GM21576 (cell line): ENCODE measurements around the gene THRB.
"Not testable (repeated sequence)": the region's sequence is repeated elsewhere in the genome, so short reads cannot be mapped to it uniquely, and the experiment has no call there.

Experiments
- ATAC-seq: cut with Tn5 transposase; IDR thresholded peaks from one replicate; pipeline ENCODE4 v1.9.1; 2021; ENCODE audit warnings: mild to moderate bottlenecking, moderate library complexity; ENCODE audit not compliant: unreplicated experiment

Gene THRB

DNA sequence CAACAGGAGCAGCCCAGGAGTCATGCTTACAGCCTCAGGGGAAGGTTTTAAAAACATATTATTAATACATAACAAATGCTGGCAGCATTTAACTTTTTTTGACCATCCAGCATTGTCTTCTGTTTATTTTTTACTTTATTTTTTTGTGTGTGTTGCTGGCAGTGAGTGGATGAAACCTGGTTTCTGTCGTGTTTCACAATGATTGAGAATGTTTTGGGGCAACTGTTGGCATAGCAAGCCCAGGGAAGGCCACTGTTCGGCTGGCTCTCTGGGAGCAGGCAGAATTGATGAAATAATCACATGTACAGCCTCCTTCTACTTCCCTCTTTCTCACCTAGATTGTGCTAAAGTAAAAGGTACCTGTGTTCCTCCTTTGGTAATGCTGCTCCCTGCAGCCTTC, 359.4 kb downstream of the THRB start:
- ATAC-seq, result no peak

DNA sequence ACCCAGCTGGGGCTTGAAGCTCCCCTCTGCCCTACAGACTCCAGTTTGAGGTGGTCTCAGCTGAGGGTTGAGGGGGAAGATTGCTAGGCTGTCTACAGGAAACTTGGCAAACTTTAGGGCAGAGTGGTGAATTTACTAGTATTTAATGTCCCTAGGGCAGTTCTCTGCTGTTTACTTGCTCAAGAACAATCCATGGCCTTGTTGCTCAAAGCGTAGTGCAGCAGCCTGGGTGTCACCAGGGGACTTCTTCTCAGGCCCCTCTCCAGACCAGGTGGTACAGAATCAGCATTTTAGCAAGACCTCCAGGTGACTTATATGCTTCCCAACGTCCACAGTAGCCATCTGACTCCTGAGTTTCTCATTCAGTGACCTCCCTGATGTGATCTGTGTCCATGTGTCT, 360.7 kb downstream of the THRB start:
- no peak for ATAC-seq

DNA sequence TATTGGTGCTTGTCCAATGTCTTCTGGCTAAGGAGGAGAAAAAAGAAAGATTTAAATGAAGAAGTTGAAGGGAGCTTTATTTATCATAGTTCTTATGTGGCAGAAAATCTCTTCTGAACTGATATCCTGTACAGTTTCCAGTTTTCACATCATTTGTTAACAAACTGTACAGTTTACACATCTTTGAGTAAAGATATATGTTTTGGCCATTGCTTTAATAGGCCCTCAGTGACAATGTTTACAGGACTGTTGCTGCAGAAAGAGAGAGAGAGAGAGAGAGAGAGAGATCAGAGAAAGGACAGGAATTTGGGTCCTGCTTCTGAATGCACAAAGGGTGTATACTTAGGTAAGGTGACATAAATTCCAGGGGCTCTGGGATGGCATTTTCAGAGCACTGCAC, 361.2 kb downstream of the THRB start:
- no peak for ATAC-seq

GRCh38 chr3:24129549-24129948, 365.1 kb downstream of the THRB start:
- no peak for ATAC-seq

GRCh38 chr3:24128199-24129005, 366.2 kb downstream of the THRB start:
- ATAC-seq, result no peak

DNA sequence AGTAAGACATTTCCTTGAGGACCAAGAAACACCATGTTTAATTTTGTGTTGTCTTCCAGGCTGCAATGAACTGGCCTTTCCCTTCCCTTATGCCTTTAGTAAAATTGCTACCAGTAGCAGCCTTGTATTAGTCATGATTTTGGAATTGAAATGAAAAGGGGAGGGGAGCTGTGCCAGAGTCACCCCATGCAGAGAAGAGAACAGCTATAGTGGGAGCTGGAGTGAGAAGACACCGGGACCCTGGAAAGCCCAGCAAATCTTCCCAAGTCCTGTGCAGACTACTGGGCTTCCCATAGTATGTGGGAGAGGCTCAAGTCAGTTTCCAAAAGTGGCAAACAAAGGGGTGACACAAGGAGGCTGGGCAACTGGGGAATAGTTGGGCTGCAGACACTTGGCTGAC, 371.1 kb downstream of the THRB start:
- no peak for ATAC-seq

GRCh38 chr3:24120434-24120833, 374.2 kb downstream of the THRB start:
- no peak for ATAC-seq

DNA sequence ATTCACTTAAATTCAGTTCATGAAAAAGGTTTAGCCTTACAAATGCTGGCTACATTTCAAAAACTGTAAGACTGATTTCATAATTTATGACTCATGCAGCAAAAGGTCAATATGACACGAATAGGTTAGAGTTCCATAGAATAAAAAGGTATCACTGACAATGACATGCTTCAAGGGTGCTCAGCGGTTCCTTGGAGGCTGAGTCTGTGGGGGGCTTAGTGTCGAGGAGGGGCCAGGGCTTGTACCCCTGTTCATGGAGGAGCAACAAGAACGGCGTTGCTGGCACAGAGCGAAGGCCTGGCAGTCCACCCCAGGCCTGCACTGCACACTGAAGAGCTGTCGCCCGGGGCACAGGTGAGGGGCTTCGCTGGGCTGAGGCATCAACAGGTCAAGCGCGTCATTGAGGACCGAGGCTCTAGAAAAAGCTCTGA, 375.3 kb downstream of the THRB start:
- ATAC-seq, result no peak

- ATAC-seq, result no peak
These were observed 377.1 kb downstream of the THRB start for GRCh38 chr3:24117508-24117907.

DNA sequence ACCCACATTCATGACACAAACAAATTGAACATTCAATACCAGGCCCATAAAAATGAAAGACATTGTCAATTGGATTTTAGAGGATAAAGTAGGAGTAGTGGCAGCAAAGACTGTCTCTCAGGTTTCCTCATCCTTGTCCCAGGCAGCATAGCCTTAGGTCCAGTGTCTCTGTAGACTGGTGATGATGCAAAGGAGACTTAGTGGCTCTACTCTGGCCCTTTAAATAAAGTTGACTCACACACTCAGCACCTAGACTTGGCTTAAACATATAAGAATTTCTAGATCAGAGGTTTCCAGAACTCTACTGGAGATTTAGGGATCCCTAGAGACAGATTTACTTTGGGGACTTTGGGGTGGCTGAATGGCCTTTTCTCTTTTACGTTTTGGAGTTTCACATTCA, 382.9 kb downstream of the THRB start:
- ATAC-seq, result no peak

DNA sequence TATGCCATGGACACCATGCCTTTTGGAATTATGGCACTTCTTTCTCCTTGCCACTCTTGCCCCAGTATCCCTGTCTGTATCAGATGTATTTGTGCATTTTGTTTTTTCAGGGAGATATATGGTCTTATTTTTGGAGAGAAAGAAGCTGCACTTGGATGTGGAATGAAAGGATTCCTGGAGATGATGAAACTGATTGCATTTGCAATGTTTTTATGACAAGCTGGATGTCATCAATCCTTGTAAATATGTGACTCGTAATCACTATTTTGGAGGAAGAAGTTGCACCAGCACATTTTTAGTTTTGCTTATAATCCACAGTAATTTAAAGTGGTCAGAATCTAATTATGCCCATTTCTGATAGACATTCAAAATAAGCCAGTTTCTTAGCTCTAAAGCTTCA, 384.6 kb downstream of the THRB start:
- ATAC-seq, result no peak

DNA sequence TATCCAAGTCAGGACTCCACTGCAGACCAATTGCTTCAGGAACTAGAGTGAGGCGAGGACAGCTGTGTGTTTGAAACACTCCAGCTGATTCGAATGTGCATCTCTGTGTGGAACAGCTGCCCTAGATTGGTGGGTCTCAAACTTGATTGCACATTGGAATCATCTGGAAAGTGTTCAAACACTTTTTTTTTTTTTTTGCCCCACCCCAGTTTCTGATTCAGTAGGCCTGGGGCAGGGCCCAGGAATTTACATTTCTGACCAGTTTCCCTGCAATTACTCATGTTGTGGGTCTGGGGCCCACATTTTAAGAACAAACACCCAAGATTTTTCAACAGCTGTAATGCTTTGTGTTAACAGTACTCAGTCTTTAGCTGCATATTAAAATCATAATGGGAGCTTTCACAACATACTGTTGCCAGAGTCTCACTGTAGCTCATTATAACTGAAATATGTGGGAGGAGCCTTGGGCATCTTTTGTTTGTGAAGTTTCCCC, 392.9 kb downstream of the THRB start:
- no peak for ATAC-seq

DNA sequence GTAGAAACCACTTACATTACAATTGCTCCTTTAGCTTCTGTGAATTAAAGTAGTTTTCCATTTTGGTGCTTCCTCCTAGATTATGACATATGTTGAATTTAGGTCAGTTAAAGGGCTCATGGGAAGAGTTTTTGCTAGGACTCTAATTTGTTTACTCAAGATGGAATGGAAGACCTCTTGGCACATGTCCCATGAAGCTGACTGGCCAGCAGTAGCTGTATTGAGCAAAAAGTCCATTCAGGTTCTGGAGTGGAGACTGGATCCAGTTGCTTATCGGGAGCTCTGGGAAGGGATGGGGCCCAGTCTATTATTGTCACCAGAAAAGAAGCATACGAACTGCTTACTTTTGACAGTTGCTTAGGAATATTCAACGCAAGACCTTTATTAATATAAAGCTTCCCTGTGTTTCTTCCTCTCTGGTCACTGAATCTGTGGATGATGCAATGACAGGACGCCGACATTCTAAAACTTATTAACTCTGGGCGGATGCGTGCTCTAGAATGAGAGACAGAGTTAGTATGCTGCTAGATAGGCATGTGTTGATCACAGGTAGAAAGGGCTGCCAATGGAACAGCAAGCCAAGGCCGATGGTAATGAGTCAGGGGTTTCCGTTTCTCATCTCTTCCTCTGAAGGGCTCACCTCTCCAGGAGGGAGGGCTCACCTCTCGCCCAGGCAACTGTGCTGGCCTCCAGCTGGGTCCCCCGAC, 393.8 kb downstream of the THRB start:
- no peak for ATAC-seq

DNA sequence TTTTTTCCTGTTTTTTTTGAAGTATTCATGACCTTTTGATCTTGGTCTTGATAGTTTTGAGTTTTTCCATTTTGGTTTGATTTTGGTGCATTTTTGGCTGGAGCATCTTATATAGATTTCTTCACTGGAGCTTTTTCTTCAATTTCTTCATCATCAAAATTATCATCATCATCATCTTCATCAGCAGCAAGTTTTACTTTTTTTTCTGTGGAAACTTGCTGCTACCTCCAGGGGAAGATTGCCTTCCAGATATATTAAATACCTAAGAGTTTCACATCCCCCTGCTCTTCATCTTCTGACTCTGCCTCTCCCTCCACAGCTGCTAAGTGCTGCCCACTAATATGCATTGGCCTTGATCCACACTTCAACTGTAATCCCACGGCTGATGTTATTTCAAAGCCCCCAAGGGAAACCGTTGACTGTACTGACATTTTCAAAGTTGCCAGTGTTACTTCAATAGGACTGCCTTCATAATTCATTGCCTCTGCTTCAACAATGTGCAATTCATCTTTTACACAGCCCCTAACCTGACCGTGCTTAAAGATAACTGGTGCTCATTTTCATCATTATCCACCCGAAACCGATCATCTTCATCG, 397.9 kb downstream of the THRB start:
- no peak for ATAC-seq

- no peak for ATAC-seq
These were observed 398.4 kb downstream of the THRB start for GRCh38 chr3:24096271-24096670.

DNA sequence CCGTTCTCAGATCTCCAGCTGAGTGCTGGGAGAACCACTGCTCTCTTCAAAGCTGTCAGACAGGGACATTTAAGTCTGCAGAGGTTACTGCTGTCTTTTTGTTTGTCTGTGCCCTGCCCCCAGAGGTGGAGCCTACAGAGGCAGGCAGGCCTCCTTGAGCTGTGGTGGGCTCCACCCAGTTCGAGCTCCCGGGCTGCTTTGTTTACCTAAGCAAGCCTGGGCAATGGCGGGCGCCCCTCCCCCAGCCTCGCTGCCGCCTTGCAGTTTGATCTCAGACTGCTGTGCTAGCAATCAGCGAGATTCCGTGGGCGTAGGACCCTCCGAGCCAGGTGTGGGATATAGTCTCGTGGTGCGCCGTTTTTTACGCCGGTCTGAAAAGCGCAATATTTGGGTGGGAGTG, 399.8 kb downstream of the THRB start:
- not testable (repeated sequence) for ATAC-seq

DNA sequence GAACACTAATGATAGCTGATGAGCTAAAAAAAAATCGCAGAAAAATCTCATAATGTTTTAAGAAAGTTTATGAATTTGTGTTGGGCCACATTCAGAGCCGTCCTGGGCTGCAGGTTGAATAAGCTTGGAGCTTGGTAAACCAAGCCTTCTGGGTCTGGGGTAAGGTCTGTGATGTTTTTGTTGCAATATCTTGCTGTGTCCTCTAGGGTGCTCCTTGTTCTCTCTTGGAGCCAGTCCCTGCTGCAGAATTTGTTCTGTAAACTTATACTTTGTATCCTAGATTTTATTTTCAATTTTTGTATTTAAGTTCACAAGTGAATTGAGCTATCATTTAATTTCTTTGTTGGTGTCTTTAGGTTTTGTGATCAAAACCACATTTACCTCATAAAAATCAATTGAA, 405.9 kb downstream of the THRB start:
- no peak for ATAC-seq

DNA sequence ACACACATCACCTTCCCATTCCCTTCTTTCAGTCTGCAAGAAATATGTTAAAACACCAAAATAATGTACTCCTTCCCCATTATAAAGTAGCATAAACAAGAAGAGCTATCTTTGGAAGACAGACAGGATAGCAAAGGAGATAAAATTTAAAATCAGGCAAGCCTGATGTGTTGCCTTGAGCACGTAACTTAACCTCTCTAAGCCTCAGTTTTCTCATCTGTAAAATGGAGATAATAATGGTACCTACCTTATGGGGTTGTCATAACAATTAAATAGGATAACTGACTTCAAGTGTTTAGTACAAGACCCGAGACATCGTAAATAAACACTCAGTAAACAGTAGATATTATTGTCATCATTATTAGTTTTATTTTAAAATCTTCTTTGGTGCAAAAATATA, 407.2 kb downstream of the THRB start:
- ATAC-seq, result no peak

DNA sequence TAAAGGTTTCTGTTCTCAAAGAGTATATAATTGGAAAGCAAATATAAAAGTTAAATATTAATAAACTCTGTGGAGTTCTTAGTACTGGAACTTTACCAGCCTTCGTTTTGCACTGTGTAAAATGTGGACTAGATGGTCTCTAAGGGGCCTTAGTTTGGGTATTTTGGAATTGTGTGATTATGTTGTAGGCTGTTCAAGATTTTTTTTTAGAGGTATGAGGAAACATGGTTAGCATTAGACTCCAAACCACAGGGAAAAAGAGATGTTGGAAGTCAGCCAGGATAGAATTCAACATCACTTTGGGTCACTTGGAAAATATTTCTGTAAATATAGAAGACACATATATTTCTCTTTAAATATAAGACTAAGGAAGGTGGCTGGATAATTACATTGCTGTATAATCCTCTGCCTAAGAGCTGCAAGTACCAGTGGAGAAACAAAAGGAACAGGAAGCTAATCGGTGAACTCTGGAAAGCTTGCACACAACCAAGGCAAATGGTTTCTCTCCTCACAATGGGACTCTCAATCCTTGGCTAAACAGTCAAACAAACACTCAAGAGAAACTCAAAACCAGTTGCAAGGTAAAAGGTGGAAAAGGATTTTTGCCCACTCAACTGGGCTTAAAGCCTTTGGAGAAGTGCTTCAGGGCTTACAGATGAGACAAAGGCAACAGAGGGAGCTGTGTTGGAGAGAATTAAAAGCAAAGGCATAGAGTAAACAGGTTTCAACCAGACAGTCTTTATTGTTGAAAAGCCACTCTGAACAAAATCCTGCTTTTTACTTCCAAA, 407.8 kb downstream of the THRB start:
- ATAC-seq, result no peak

DNA sequence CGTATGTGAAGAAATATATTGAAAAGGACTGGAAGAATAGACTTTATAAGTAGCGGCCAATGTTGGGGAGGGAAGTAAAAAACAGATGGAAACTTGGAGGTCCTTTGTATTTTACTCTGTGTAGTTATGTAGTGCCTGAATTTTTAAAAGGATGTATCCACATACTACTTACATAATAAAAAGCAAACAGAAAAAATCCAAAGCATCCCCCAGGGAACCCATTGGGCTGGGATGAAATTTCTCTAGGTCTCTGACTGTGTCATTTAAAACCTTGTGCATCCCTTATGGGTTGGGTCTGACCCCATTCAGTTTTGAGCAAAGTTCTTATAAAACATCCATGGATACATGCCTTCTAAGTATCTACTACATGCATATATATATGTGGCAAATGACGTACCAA, 408.4 kb downstream of the THRB start:
- no peak for ATAC-seq

- ATAC-seq, result no peak
These were observed 422.5 kb downstream of the THRB start for GRCh38 chr3:24072193-24072592.
